22Rv1 (cell line): ENCODE measurements around the gene PFN4.

Experiments used
- CTCF ChIP-seq: fragments of 450-650 bp; IDR thresholded peaks from 2 replicates; pipeline ENCODE4 v1.5.1; 2017; ENCODE audit warnings: mild to moderate bottlenecking
- ZFX ChIP-seq: fragments of 450-650 bp; IDR thresholded peaks from 2 replicates; pipeline ENCODE4 v1.6.1; 2017; ENCODE audit warnings: antibody characterized with exemption, borderline replicate concordance

GRCh38 chr2:24084386-24085199, 38.5 kb downstream of the PFN4 start, which contains the start of gene TP53I3:
- TF ChIP-seq CTCF (peak; percentile 98), ZFX (no peak)
